H1 (cell line): ENCODE measurements around the gene PARD3. TPM values are rescaled to one million over a fixed set of nuclear protein-coding genes. Genes with fewer than 3 reads are reported as not detected.

Experiments
- CTCF ChIA-PET: fragments of 300-600 bp; sonication (Branson Sonifier 250); formaldehyde crosslinking; loops from one replicate; lab custom pipeline; 2021; ENCODE audit not compliant: partially characterized antibody; lab: Charles Lee
- POLR2A ChIA-PET: fragments of 300-600 bp; sonication (Branson Sonifier 250); formaldehyde crosslinking; loops from one replicate; lab custom pipeline; 2021; ENCODE audit warnings: inconsistent platforms; ENCODE audit not compliant: partially characterized antibody; lab: Charles Lee
- DNase-seq, 2 experiments: peaks; one replicate each; pipeline versions ENCODE4 v3.0.0 to v3.0.0-alpha.2; 2010 to 2022; ENCODE audit warnings: low spot score in 2 of 2, low read depth in 1 of 2, mixed read lengths in 1 of 2
- FAIRE-seq: peaks from 2 replicates; lab custom pipeline; 2011; peaks lifted over from hg19 to GRCh38; lab: Jason Lieb, UNC
- H2AFZ ChIP-seq: 2 replicates; pipeline ENCODE4 v1.8.1; 2012; ENCODE audit warnings: low read length, inconsistent platforms
- H2AK5ac ChIP-seq: 2 replicates; pipeline ENCODE4 v1.6.1; 2013; ENCODE audit warnings: low read depth, low read length
- H2BK120ac ChIP-seq: replicated peaks from 2 replicates; pipeline ENCODE3; 2013; ENCODE audit warnings: low read depth, low read length, inconsistent platforms
- H2BK12ac ChIP-seq: 2 replicates; pipeline ENCODE4 v1.6.1; 2013; ENCODE audit warnings: low read depth, low read length
- H2BK15ac ChIP-seq: 2 replicates; pipeline ENCODE4 v1.6.1; 2013; ENCODE audit warnings: low read length
- H2BK20ac ChIP-seq: 2 replicates; pipeline ENCODE4 v1.6.1; 2013; ENCODE audit warnings: low read length
- H2BK5ac ChIP-seq: 2 replicates; pipeline ENCODE4 v1.6.1; 2013; ENCODE audit warnings: low read depth, low read length
- H3K14ac ChIP-seq: 2 replicates; pipeline ENCODE4 v1.6.1; 2013; ENCODE audit warnings: inconsistent platforms; ENCODE audit not compliant: insufficient read length
- H3K18ac ChIP-seq: 2 replicates; pipeline ENCODE4 v1.6.1; 2013; ENCODE audit warnings: low read length; ENCODE audit errors: extremely low read depth
- H3K23ac ChIP-seq: 2 replicates; pipeline ENCODE4 v1.6.1; 2013; ENCODE audit warnings: inconsistent platforms; ENCODE audit not compliant: insufficient read length
- H3K23me2 ChIP-seq: 2 replicates; pipeline ENCODE4 v1.6.1; 2013; ENCODE audit warnings: low read depth, low read length
- H3K27ac ChIP-seq: 2 replicates; pipeline ENCODE4 v1.6.1; 2011; ENCODE audit warnings: low read depth, low read length, inconsistent platforms
- H3K27me3 ChIP-seq, 4 experiments: replicated peaks in 1 of 4; 1 replicate in 1 of 4; 2 replicates in 3 of 4; pipeline versions ENCODE4 v1.6.1 to v1.8.1; 2011 to 2013; ENCODE audit warnings: low read length in 3 of 4, mild to moderate bottlenecking in 3 of 4, inconsistent platforms in 2 of 4, mixed read lengths in 2 of 4, moderate library complexity in 1 of 4; ENCODE audit not compliant: control insufficient read depth in 3 of 4, insufficient read depth in 3 of 4; ENCODE audit errors: extremely low read depth in 1 of 4
- H3K36me3 ChIP-seq, 4 experiments: 2 replicates each; pipeline versions ENCODE4 v1.6.1 to v1.8.1; 2011 to 2013; ENCODE audit warnings: mild to moderate bottlenecking in 4 of 4, low read length in 3 of 4, moderate library complexity in 2 of 4, control low read depth in 1 of 4, inconsistent platforms in 1 of 4; ENCODE audit not compliant: insufficient read depth in 4 of 4, control insufficient read depth in 2 of 4
- H3K4ac ChIP-seq: replicated peaks from 2 replicates; pipeline ENCODE3; 2013; ENCODE audit warnings: low read length, low read depth, mixed read lengths, inconsistent platforms; ENCODE audit not compliant: insufficient read length
- H3K4me1 ChIP-seq, 4 experiments: replicated peaks in 1 of 4; 1 replicate in 1 of 4; 2 replicates in 3 of 4; pipeline versions ENCODE4 v1.6.1 to v1.8.1; 2011 to 2013; ENCODE audit warnings: low read length in 3 of 4, inconsistent platforms in 2 of 4, mixed read lengths in 1 of 4; ENCODE audit not compliant: insufficient read depth in 4 of 4, control insufficient read depth in 3 of 4
- H3K4me2 ChIP-seq, 2 experiments: 2 replicates each; pipeline versions ENCODE4 v1.6.1 to v1.8.1; 2011 to 2013; ENCODE audit warnings: low read depth in 2 of 2, low read length in 2 of 2, control low read depth in 1 of 2, inconsistent platforms in 1 of 2, mild to moderate bottlenecking in 1 of 2; ENCODE audit not compliant: insufficient read depth in 1 of 2
- H3K4me3 ChIP-seq, 4 experiments: fragments of 200-600, 300-600 bp in 1 of 4; sonication (generic), shearing (Covaris generic), sonication (Bioruptor Twin) in 1 of 4; 2 replicates each; pipeline versions ENCODE4 v1.5.1 to v1.8.1; 2011 to 2016; ENCODE audit warnings: low read length in 4 of 4, low read depth in 3 of 4, control low read depth in 2 of 4, inconsistent platforms in 2 of 4, mild to moderate bottlenecking in 2 of 4, mixed read lengths in 1 of 4, moderate library complexity in 1 of 4; ENCODE audit not compliant: insufficient read depth in 2 of 4; ENCODE audit errors: extremely low read depth in 1 of 4
- H3K56ac ChIP-seq: replicated peaks from 2 replicates; pipeline ENCODE3; 2013; ENCODE audit warnings: low read depth, mild to moderate bottlenecking, mixed read lengths, low read length, inconsistent platforms; ENCODE audit not compliant: insufficient read length
- H3K79me1 ChIP-seq: 2 replicates; pipeline ENCODE4 v1.6.1; 2013; ENCODE audit warnings: low read depth, low read length, control low read depth
- H3K79me2 ChIP-seq, 2 experiments: 2 replicates each; pipeline versions ENCODE4 v1.6.1 to v1.8.1; 2012 to 2013; ENCODE audit warnings: low read length in 2 of 2, mild to moderate bottlenecking in 2 of 2, inconsistent platforms in 1 of 2; ENCODE audit not compliant: insufficient read depth in 2 of 2, control insufficient read depth in 1 of 2
- H3K9ac ChIP-seq, 4 experiments: replicated peaks in 1 of 4; 1 replicate in 1 of 4; 2 replicates in 3 of 4; pipeline versions ENCODE4 v1.6.1 to v1.8.1; 2011 to 2013; ENCODE audit warnings: low read depth in 3 of 4, low read length in 3 of 4, control low read depth in 2 of 4, mild to moderate bottlenecking in 2 of 4, moderate library complexity in 2 of 4, inconsistent platforms in 1 of 4; ENCODE audit errors: extremely low read depth in 1 of 4
- H3K9me3 ChIP-seq, 2 experiments: 2 replicates each; pipeline versions ENCODE4 v1.6.1 to v1.8.1; 2012 to 2013; ENCODE audit warnings: mild to moderate bottlenecking in 2 of 2, moderate library complexity in 2 of 2, control low read depth in 1 of 2, inconsistent platforms in 1 of 2, low read depth in 1 of 2, low read length in 1 of 2, mixed read lengths in 1 of 2; ENCODE audit not compliant: insufficient read depth in 2 of 2
- H4K20me1 ChIP-seq, 2 experiments: replicated peaks in 1 of 2; 2 replicates each; pipeline versions ENCODE3 to v1.8.1; 2011 to 2013; ENCODE audit warnings: inconsistent platforms in 2 of 2, low read length in 2 of 2, mild to moderate bottlenecking in 1 of 2; ENCODE audit not compliant: insufficient read depth in 2 of 2, control insufficient read depth in 1 of 2
- H4K5ac ChIP-seq: 2 replicates; pipeline ENCODE4 v1.6.1; 2013; ENCODE audit warnings: low read length, low read depth, mixed read lengths, inconsistent platforms; ENCODE audit not compliant: insufficient read length
- H4K8ac ChIP-seq: 2 replicates; pipeline ENCODE4 v1.8.0; 2013; ENCODE audit warnings: mild to moderate bottlenecking, moderate library complexity, low read length, inconsistent platforms; ENCODE audit not compliant: insufficient read depth; ENCODE audit errors: extremely low read depth
- H4K91ac ChIP-seq: replicated peaks from 2 replicates; pipeline ENCODE3; 2013; ENCODE audit warnings: low read length, mixed read lengths, inconsistent platforms; ENCODE audit not compliant: insufficient read length
- HDAC6 ChIP-seq: IDR thresholded peaks from one replicate; pipeline ENCODE4 v1.7.1; 2012; ENCODE audit warnings: low read depth, mild to moderate bottlenecking, inconsistent platforms, low read length, moderate library complexity
- WGBS, 2 experiments: shearing (Covaris generic) in 1 of 2; methylation state at CpG; one replicate each; pipeline versions ENCODE4 v1.1.6 to v1.1.7; 2013 to 2015; ENCODE audit warnings: low lambda C conversion rate in 2 of 2, mixed read lengths in 2 of 2, inconsistent platforms in 1 of 2, low coverage in 1 of 2, missing lambda C conversion rate in 1 of 2; ENCODE audit not compliant: insufficient replicate concordance in 2 of 2, insufficient coverage in 1 of 2, insufficient read length in 1 of 2; ENCODE audit errors: extremely low coverage in 1 of 2, missing lambda C conversion rate in 1 of 2; 5-methylcytosine and 5-hydroxymethylcytosine counted together
- polyA plus RNA-seq, 7 experiments: library from polyadenylated mRNA; depleted of rRNA in 3 of 7; stranded (reverse) in 5 of 7; unstranded in 2 of 7; fragments of >200 nt in 5 of 7; fragments of 200-250 nt in 2 of 7; gene quantifications; 1 replicate in 5 of 7; 2 replicates in 1 of 7; 4 replicates in 1 of 7; pipeline versions ENCODE4 v1.2.1 to v1.2.3, GENCODE V29; 2011 to 2013; ENCODE audit warnings: missing spikeins in 2 of 7, mixed read lengths in 2 of 7
- total RNA-seq: library from RNA; stranded (reverse); fragmentation: NEBNext Ultra II Directional; extraction: Animal tissue kit (Norgen Biotek cat#: 25700); gene quantifications from 2 replicates; pipeline ENCODE4 v1.2.1, GENCODE V29; 2021

The PARD3 gene
- total and polyA plus RNA-seq, 2 of the 8 experiments (the other 6 are each of a cell fraction or from before 2014, with no cell fraction given): 19.7 to 49.1 TPM

DNA sequence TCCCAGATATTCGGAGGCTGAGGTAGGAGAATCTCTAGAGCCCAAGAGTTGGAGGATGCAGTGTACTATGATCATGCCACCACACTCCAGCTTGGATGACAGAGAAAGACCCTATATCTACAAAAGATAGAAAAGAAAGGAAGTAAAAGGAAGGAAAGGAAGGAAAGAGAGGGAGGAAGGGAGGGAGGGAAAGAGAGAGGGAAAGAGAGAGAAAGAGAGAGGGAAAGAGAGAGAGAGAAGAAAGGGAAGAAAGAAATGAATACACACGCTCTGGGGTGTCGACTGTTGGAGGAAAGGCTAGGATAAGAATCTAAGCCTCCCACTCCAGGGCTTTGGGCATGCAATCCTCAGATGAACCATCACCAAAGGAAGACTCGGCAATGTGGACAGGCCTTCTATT lies 69.9 kb downstream of the PARD3 start:
- peaks cover 3 to 87% of the 10 kb centered on the region in 2 experiments; a peak in 3 of 4 replicates for H3K79me2 ChIP-seq
- H3K9me3 ChIP-seq: no peaks in the 10 kb centered on the region
- H3K23me2 ChIP-seq: peaks cover under 1% of the 10 kb centered on the region; the same call in 1 of the 2 replicates
- no peak overlapping the region for H2BK12ac ChIP-seq
- H3K79me1 ChIP-seq: peaks cover 17% of the 10 kb centered on the region
- H3K4me2 ChIP-seq: no peak overlapping the region
- H3K18ac ChIP-seq: no peak overlapping the region
- H3K4me3 ChIP-seq: no peak overlapping the region
- H3K27ac ChIP-seq: no peak overlapping the region
- no peak overlapping the region for H4K8ac ChIP-seq
- no peak for DNase-seq
- no peak overlapping the region for H2AK5ac ChIP-seq
- H4K91ac ChIP-seq: no peak overlapping the region
- 91% methylated on average over 4 of the region's 4 CpGs; no CpG with 5 or more reads in 1 of the 2 experiments for WGBS, 2 experiments
- no peaks in the 10 kb centered on the region; a peak in 1 of 8 replicates for H3K36me3 ChIP-seq
- H3K56ac ChIP-seq: no peak overlapping the region
- H2BK5ac ChIP-seq: no peak overlapping the region
- H2AFZ ChIP-seq: no peak overlapping the region
- H2BK120ac ChIP-seq: no peak overlapping the region
- no peak overlapping the region for H4K5ac ChIP-seq
- H3K23ac ChIP-seq: no peak overlapping the region
- no peak overlapping the region for H3K4ac ChIP-seq
- ChIA-PET CTCF (interaction anchor here (1.4 to 1.5 kb wide), 2 partner anchors 13 to 21 kb away, joined by 3 to 8 read pairs; no protein-coding TSS in a partner anchor), POLR2A (no interaction called here)
- no peak overlapping the region for H2BK20ac ChIP-seq
- no peak for TF ChIP-seq HDAC6
- TF ChIP-seq, all 59 proteins: peak for 0
- Histone ChIP-seq H3K14ac (no peak overlapping the region), H3K27me3 (no peaks in the 10 kb centered on the region), H4K20me1 (peaks cover 1 to 6% of the 10 kb centered on the region in 2 experiments), H3K4me1 (peaks cover 0 to 3% (median 2%) of the 10 kb centered on the region in 4 experiments; a peak in 4 of 7 replicates), H3K9ac (no peak overlapping the region), H2BK15ac (no peak overlapping the region)
- no peak for FAIRE-seq
